CD14-positive monocyte (primary cell): Measurements from ENCODE around the gene B4GALT2. TPM values are rescaled to one million over a fixed set of nuclear protein-coding genes. Genes with fewer than 3 reads are reported as not detected.

ENCODE experiments used
- DNase-seq, 3 donors: peaks; one replicate each; pipeline ENCODE4 v3.0.0-alpha.2; 2011 to 2022
- H2AFZ ChIP-seq: 2 replicates; pipeline ENCODE4 v1.6.0; 2012; ENCODE audit warnings: mild to moderate bottlenecking, low read depth, low read length, inconsistent platforms; ENCODE audit not compliant: insufficient read depth, poor library complexity, severe bottlenecking
- H3K27ac ChIP-seq, 2 donors: 1 replicate in 1 of 2; 2 replicates in 1 of 2; pipeline ENCODE4 v1.5.1; 2012 to 2013; ENCODE audit warnings: low read length in 2 of 2, control low read depth in 1 of 2, inconsistent platforms in 1 of 2, low read depth in 1 of 2, mild to moderate bottlenecking in 1 of 2
- H3K27me3 ChIP-seq, 2 donors: one replicate each; pipeline versions ENCODE4 v1.6.0 to v1.6.1; 2011 to 2013; ENCODE audit warnings: low read length in 2 of 2; ENCODE audit not compliant: control insufficient read depth in 2 of 2, insufficient read depth in 2 of 2
- H3K36me3 ChIP-seq, 2 donors: replicated peaks in 1 of 2; 1 replicate in 1 of 2; 2 replicates in 1 of 2; pipeline versions ENCODE4 v1.5.1 to v1.6.1; 2012 to 2013; ENCODE audit warnings: low read length in 2 of 2, control low read depth in 1 of 2, inconsistent platforms in 1 of 2, mild to moderate bottlenecking in 1 of 2; ENCODE audit not compliant: insufficient read depth in 2 of 2, control insufficient read depth in 1 of 2
- H3K4me1 ChIP-seq, 2 donors: 1 replicate in 1 of 2; 2 replicates in 1 of 2; pipeline versions ENCODE4 v1.5.1 to v1.6.1; 2012 to 2013; ENCODE audit warnings: low read length in 2 of 2, control low read depth in 1 of 2, inconsistent platforms in 1 of 2, mild to moderate bottlenecking in 1 of 2, moderate library complexity in 1 of 2; ENCODE audit not compliant: insufficient read depth in 2 of 2, control insufficient read depth in 1 of 2
- H3K4me2 ChIP-seq: replicated peaks from 2 replicates; pipeline ENCODE3; 2012; ENCODE audit warnings: low read length, moderate library complexity, mild to moderate bottlenecking; ENCODE audit not compliant: poor library complexity, severe bottlenecking; ENCODE audit errors: extremely low read depth
- H3K4me3 ChIP-seq, 3 experiments: fragments of 200-600 bp in 1 of 3; sonication (generic) in 1 of 3; replicated peaks in 1 of 3; 1 replicate in 2 of 3; 2 replicates in 1 of 3; pipeline ENCODE4 v1.5.1; 2011 to 2013; ENCODE audit warnings: low read length in 3 of 3, mild to moderate bottlenecking in 3 of 3, control low read depth in 2 of 3, low read depth in 2 of 3, inconsistent platforms in 1 of 3, moderate library complexity in 1 of 3
- H3K79me2 ChIP-seq: 2 replicates; pipeline ENCODE4 v1.6.0; 2012; ENCODE audit warnings: mild to moderate bottlenecking, control low read depth, inconsistent platforms, low read length, moderate library complexity; ENCODE audit not compliant: insufficient read depth
- H3K9ac ChIP-seq: 2 replicates; pipeline ENCODE4 v1.6.0; 2017; ENCODE audit warnings: low read length, mild to moderate bottlenecking; ENCODE audit not compliant: insufficient read depth, poor library complexity, severe bottlenecking
- H3K9me3 ChIP-seq, 2 donors: replicated peaks in 1 of 2; 1 replicate in 1 of 2; 2 replicates in 1 of 2; pipeline versions ENCODE4 v1.5.1 to v1.6.1; 2012 to 2013; ENCODE audit warnings: low read length in 2 of 2, control low read depth in 1 of 2; ENCODE audit not compliant: control insufficient read depth in 1 of 2, insufficient read depth in 1 of 2
- H4K20me1 ChIP-seq: 2 replicates; pipeline ENCODE4 v1.6.0; 2012; ENCODE audit warnings: mild to moderate bottlenecking, low read length, control low read depth, moderate library complexity; ENCODE audit not compliant: insufficient read depth
- H3K27ac Mint-ChIP-seq, 7 donors: one replicate each; pipeline ENCODE4 v1.8.0; 2020; ENCODE audit warnings: mild to moderate bottlenecking in 7 of 7, mixed read lengths in 7 of 7, moderate library complexity in 6 of 7, inconsistent platforms in 2 of 7
- H3K27me3 Mint-ChIP-seq, 3 donors: one replicate each; pipeline ENCODE4 v1.8.0; 2021 to 2022; ENCODE audit warnings: low read depth in 3 of 3, mild to moderate bottlenecking in 3 of 3, mixed read lengths in 3 of 3, moderate library complexity in 3 of 3, inconsistent platforms in 1 of 3
- H3K36me3 Mint-ChIP-seq, 2 donors: one replicate each; pipeline ENCODE4 v1.8.0; 2020; ENCODE audit warnings: mixed read lengths in 2 of 2, inconsistent platforms in 1 of 2, mild to moderate bottlenecking in 1 of 2
- H3K4me1 Mint-ChIP-seq: one replicate; pipeline ENCODE4 v1.8.0; 2020; ENCODE audit warnings: mild to moderate bottlenecking, mixed read lengths
- H3K4me3 Mint-ChIP-seq, 2 donors: one replicate each; pipeline ENCODE4 v1.8.0; 2020; ENCODE audit warnings: mild to moderate bottlenecking in 2 of 2, mixed read lengths in 2 of 2, moderate library complexity in 1 of 2
- H3K9me3 Mint-ChIP-seq, 7 donors: one replicate each; pipeline ENCODE4 v1.8.0; 2020 to 2022; ENCODE audit warnings: mixed read lengths in 7 of 7, mild to moderate bottlenecking in 6 of 7, moderate library complexity in 6 of 7, inconsistent platforms in 2 of 7
- CTCF ChIP-seq: fragments of 200-600 bp; IDR thresholded peaks from one replicate; pipeline ENCODE4 v1.8.0; 2022; ENCODE audit warnings: antibody characterized with exemption, mild to moderate bottlenecking
- WGBS: methylation state at CpG from one replicate; pipeline ENCODE4 v1.1.5; 2013; ENCODE audit warnings: missing lambda C conversion rate; ENCODE audit not compliant: insufficient coverage; 5-methylcytosine and 5-hydroxymethylcytosine counted together
- intact Hi-C, 2 donors: fragments of 100-400 bp; cut with micrococcal nuclease; formaldehyde crosslinking; loops; one replicate each; pipeline versions ENCODE4 v1.15.0 to v1.15.1; 2023
- polyA plus RNA-seq, 3 donors: library from polyadenylated mRNA; depleted of rRNA in 1 of 3; unstranded in 2 of 3; stranded (reverse) in 1 of 3; fragments of 300-500 nt in 2 of 3; fragments of >200 nt in 1 of 3; fragmentation: Illumina TruSeq in 2 of 3; gene quantifications; 1 replicate in 2 of 3; 2 replicates in 1 of 3; pipeline ENCODE4 v1.2.3, GENCODE V29; 2012 to 2021

Gene B4GALT2
- polyA plus RNA-seq, 3 donors: 0.30 to 0.35 TPM; not detected in 1

DNA sequence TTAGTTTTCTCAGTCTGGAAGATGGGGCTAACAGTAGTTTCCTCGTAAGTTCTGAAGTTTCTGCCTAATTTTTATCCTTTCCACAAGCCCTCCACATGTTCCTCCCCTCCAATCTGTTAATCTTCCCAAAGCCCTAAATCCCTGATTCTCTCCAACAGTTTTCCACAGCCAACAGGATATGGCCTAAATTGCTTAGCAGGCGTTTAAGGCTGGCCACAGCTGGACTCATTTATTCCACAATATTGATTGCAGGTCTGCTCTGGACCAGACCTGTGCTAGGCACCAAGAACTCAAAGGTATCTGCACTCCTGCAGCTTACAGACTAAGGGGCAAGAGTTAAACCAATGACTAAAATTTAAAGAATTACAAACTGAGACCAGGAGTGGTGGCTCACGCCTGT is 48.3 kb downstream of the B4GALT2 start:
- Histone ChIP-seq H4K20me1 (no peaks in the 10 kb centered on the region), H3K27ac (no peak overlapping the region), H2AFZ (no peak overlapping the region), H3K4me2 (no peak overlapping the region), H3K36me3 (no peaks in the 10 kb centered on the region), H3K27me3 (peaks cover 2 to 18% of the 10 kb centered on the region in 2 donors), H3K9me3 (no peaks in the 10 kb centered on the region), H3K9ac (no peak overlapping the region), H3K4me3 (no peak overlapping the region), H3K4me1 (peaks cover 16 to 23% of the 10 kb centered on the region in 2 donors), H3K79me2 (no peaks in the 10 kb centered on the region)
- DNase-seq: no peak
- Mint-ChIP-seq H3K27me3 (peaks cover 23 to 29% (median 26%) of the 10 kb centered on the region in 3 donors), H3K4me3 (no peak overlapping the region), H3K9me3 (peaks cover 0 to 4% (median 0%) of the 10 kb centered on the region in 7 donors), H3K36me3 (peaks cover 0 to 2% of the 10 kb centered on the region in 2 donors), H3K4me1 (peaks cover 19% of the 10 kb centered on the region), H3K27ac (no peak overlapping the region)
- WGBS: 95% methylated on average over 2 of the region's 3 CpGs
- no peak for TF ChIP-seq CTCF
- intact Hi-C loops: no loop called here

GRCh38 chr1:44029260-44029910 is 50.4 kb downstream of the B4GALT2 start:
- peak overlapping the region; percentile 90 for H2AFZ ChIP-seq
- H3K27me3 Mint-ChIP-seq: peaks cover 20 to 38% (median 32%) of the 10 kb centered on the region in 3 donors

More at GRCh38 chr1:44029260-44029910, 50.4 kb downstream of the B4GALT2 start:
- Histone ChIP-seq H3K9me3 (no peaks in the 10 kb centered on the region), H3K4me1 (peaks cover 16 to 23% of the 10 kb centered on the region in 2 donors), H3K4me2 (peak overlapping the region; percentile 100), H3K9ac (peak overlapping the region; percentile 47), H3K4me3 (peak overlapping the region; percentile 63 to 87 (median 83)), H3K79me2 (no peaks in the 10 kb centered on the region), H3K27me3 (peaks cover 2 to 25% of the 10 kb centered on the region in 2 donors), H3K27ac (peak overlapping the region in 1 of 2 donors; percentile 5), H4K20me1 (no peaks in the 10 kb centered on the region), H3K36me3 (no peaks in the 10 kb centered on the region)
- peak overlapping the region; percentile 92 to 99 for H3K4me3 Mint-ChIP-seq
- no peak for TF ChIP-seq CTCF
- intact Hi-C loops: no loop called here
- no peak for DNase-seq
- WGBS: 34% methylated on average over 17 of the region's 17 CpGs
- peaks cover 0 to 4% (median 0%) of the 10 kb centered on the region in 7 donors for H3K9me3 Mint-ChIP-seq
- peak overlapping the region in 5 of 7 donors; percentile 70 to 87 (median 80) for H3K27ac Mint-ChIP-seq
- H3K4me1 Mint-ChIP-seq: peaks cover 19% of the 10 kb centered on the region
- peaks cover 0 to 2% of the 10 kb centered on the region in 2 donors for H3K36me3 Mint-ChIP-seq
